H1 (cell line): ENCODE data around the gene OSBPL6. TPM values are rescaled to one million over a fixed set of nuclear protein-coding genes. Genes with fewer than 3 reads are reported as not detected.

Source experiments
- CTCF ChIA-PET: fragments of 300-600 bp; sonication (Branson Sonifier 250); formaldehyde crosslinking; loops from one replicate; lab custom pipeline; 2021; ENCODE audit not compliant: partially characterized antibody; lab: Charles Lee
- POLR2A ChIA-PET: fragments of 300-600 bp; sonication (Branson Sonifier 250); formaldehyde crosslinking; loops from one replicate; lab custom pipeline; 2021; ENCODE audit warnings: inconsistent platforms; ENCODE audit not compliant: partially characterized antibody; lab: Charles Lee
- DNase-seq, 2 experiments: peaks; one replicate each; pipeline versions ENCODE4 v3.0.0 to v3.0.0-alpha.2; 2010 to 2022; ENCODE audit warnings: low spot score in 2 of 2, low read depth in 1 of 2, mixed read lengths in 1 of 2
- FAIRE-seq: peaks from 2 replicates; lab custom pipeline; 2011; peaks lifted over from hg19 to GRCh38; lab: Jason Lieb, UNC
- H2AFZ ChIP-seq: 2 replicates; pipeline ENCODE4 v1.8.1; 2012; ENCODE audit warnings: low read length, inconsistent platforms
- H2AK5ac ChIP-seq: 2 replicates; pipeline ENCODE4 v1.6.1; 2013; ENCODE audit warnings: low read depth, low read length
- H2BK120ac ChIP-seq: replicated peaks from 2 replicates; pipeline ENCODE3; 2013; ENCODE audit warnings: low read depth, low read length, inconsistent platforms
- H2BK12ac ChIP-seq: 2 replicates; pipeline ENCODE4 v1.6.1; 2013; ENCODE audit warnings: low read depth, low read length
- H2BK15ac ChIP-seq: 2 replicates; pipeline ENCODE4 v1.6.1; 2013; ENCODE audit warnings: low read length
- H2BK20ac ChIP-seq: 2 replicates; pipeline ENCODE4 v1.6.1; 2013; ENCODE audit warnings: low read length
- H2BK5ac ChIP-seq: 2 replicates; pipeline ENCODE4 v1.6.1; 2013; ENCODE audit warnings: low read depth, low read length
- H3K14ac ChIP-seq: 2 replicates; pipeline ENCODE4 v1.6.1; 2013; ENCODE audit warnings: inconsistent platforms; ENCODE audit not compliant: insufficient read length
- H3K18ac ChIP-seq: 2 replicates; pipeline ENCODE4 v1.6.1; 2013; ENCODE audit warnings: low read length; ENCODE audit errors: extremely low read depth
- H3K23ac ChIP-seq: 2 replicates; pipeline ENCODE4 v1.6.1; 2013; ENCODE audit warnings: inconsistent platforms; ENCODE audit not compliant: insufficient read length
- H3K23me2 ChIP-seq: 2 replicates; pipeline ENCODE4 v1.6.1; 2013; ENCODE audit warnings: low read depth, low read length
- H3K27ac ChIP-seq: 2 replicates; pipeline ENCODE4 v1.6.1; 2011; ENCODE audit warnings: low read depth, low read length, inconsistent platforms
- H3K27me3 ChIP-seq, 4 experiments: replicated peaks in 1 of 4; 1 replicate in 1 of 4; 2 replicates in 3 of 4; pipeline versions ENCODE4 v1.6.1 to v1.8.1; 2011 to 2013; ENCODE audit warnings: low read length in 3 of 4, mild to moderate bottlenecking in 3 of 4, inconsistent platforms in 2 of 4, mixed read lengths in 2 of 4, moderate library complexity in 1 of 4; ENCODE audit not compliant: control insufficient read depth in 3 of 4, insufficient read depth in 3 of 4; ENCODE audit errors: extremely low read depth in 1 of 4
- H3K36me3 ChIP-seq, 4 experiments: 2 replicates each; pipeline versions ENCODE4 v1.6.1 to v1.8.1; 2011 to 2013; ENCODE audit warnings: mild to moderate bottlenecking in 4 of 4, low read length in 3 of 4, moderate library complexity in 2 of 4, control low read depth in 1 of 4, inconsistent platforms in 1 of 4; ENCODE audit not compliant: insufficient read depth in 4 of 4, control insufficient read depth in 2 of 4
- H3K4ac ChIP-seq: replicated peaks from 2 replicates; pipeline ENCODE3; 2013; ENCODE audit warnings: low read length, low read depth, mixed read lengths, inconsistent platforms; ENCODE audit not compliant: insufficient read length
- H3K4me1 ChIP-seq, 4 experiments: replicated peaks in 1 of 4; 1 replicate in 1 of 4; 2 replicates in 3 of 4; pipeline versions ENCODE4 v1.6.1 to v1.8.1; 2011 to 2013; ENCODE audit warnings: low read length in 3 of 4, inconsistent platforms in 2 of 4, mixed read lengths in 1 of 4; ENCODE audit not compliant: insufficient read depth in 4 of 4, control insufficient read depth in 3 of 4
- H3K4me2 ChIP-seq, 2 experiments: 2 replicates each; pipeline versions ENCODE4 v1.6.1 to v1.8.1; 2011 to 2013; ENCODE audit warnings: low read depth in 2 of 2, low read length in 2 of 2, control low read depth in 1 of 2, inconsistent platforms in 1 of 2, mild to moderate bottlenecking in 1 of 2; ENCODE audit not compliant: insufficient read depth in 1 of 2
- H3K4me3 ChIP-seq, 4 experiments: fragments of 200-600, 300-600 bp in 1 of 4; sonication (generic), shearing (Covaris generic), sonication (Bioruptor Twin) in 1 of 4; 2 replicates each; pipeline versions ENCODE4 v1.5.1 to v1.8.1; 2011 to 2016; ENCODE audit warnings: low read length in 4 of 4, low read depth in 3 of 4, control low read depth in 2 of 4, inconsistent platforms in 2 of 4, mild to moderate bottlenecking in 2 of 4, mixed read lengths in 1 of 4, moderate library complexity in 1 of 4; ENCODE audit not compliant: insufficient read depth in 2 of 4; ENCODE audit errors: extremely low read depth in 1 of 4
- H3K56ac ChIP-seq: replicated peaks from 2 replicates; pipeline ENCODE3; 2013; ENCODE audit warnings: low read depth, mild to moderate bottlenecking, mixed read lengths, low read length, inconsistent platforms; ENCODE audit not compliant: insufficient read length
- H3K79me1 ChIP-seq: 2 replicates; pipeline ENCODE4 v1.6.1; 2013; ENCODE audit warnings: low read depth, low read length, control low read depth
- H3K79me2 ChIP-seq, 2 experiments: 2 replicates each; pipeline versions ENCODE4 v1.6.1 to v1.8.1; 2012 to 2013; ENCODE audit warnings: low read length in 2 of 2, mild to moderate bottlenecking in 2 of 2, inconsistent platforms in 1 of 2; ENCODE audit not compliant: insufficient read depth in 2 of 2, control insufficient read depth in 1 of 2
- H3K9ac ChIP-seq, 4 experiments: replicated peaks in 1 of 4; 1 replicate in 1 of 4; 2 replicates in 3 of 4; pipeline versions ENCODE4 v1.6.1 to v1.8.1; 2011 to 2013; ENCODE audit warnings: low read depth in 3 of 4, low read length in 3 of 4, control low read depth in 2 of 4, mild to moderate bottlenecking in 2 of 4, moderate library complexity in 2 of 4, inconsistent platforms in 1 of 4; ENCODE audit errors: extremely low read depth in 1 of 4
- H3K9me3 ChIP-seq, 2 experiments: 2 replicates each; pipeline versions ENCODE4 v1.6.1 to v1.8.1; 2012 to 2013; ENCODE audit warnings: mild to moderate bottlenecking in 2 of 2, moderate library complexity in 2 of 2, control low read depth in 1 of 2, inconsistent platforms in 1 of 2, low read depth in 1 of 2, low read length in 1 of 2, mixed read lengths in 1 of 2; ENCODE audit not compliant: insufficient read depth in 2 of 2
- H4K20me1 ChIP-seq, 2 experiments: replicated peaks in 1 of 2; 2 replicates each; pipeline versions ENCODE3 to v1.8.1; 2011 to 2013; ENCODE audit warnings: inconsistent platforms in 2 of 2, low read length in 2 of 2, mild to moderate bottlenecking in 1 of 2; ENCODE audit not compliant: insufficient read depth in 2 of 2, control insufficient read depth in 1 of 2
- H4K5ac ChIP-seq: 2 replicates; pipeline ENCODE4 v1.6.1; 2013; ENCODE audit warnings: low read length, low read depth, mixed read lengths, inconsistent platforms; ENCODE audit not compliant: insufficient read length
- H4K8ac ChIP-seq: 2 replicates; pipeline ENCODE4 v1.8.0; 2013; ENCODE audit warnings: mild to moderate bottlenecking, moderate library complexity, low read length, inconsistent platforms; ENCODE audit not compliant: insufficient read depth; ENCODE audit errors: extremely low read depth
- H4K91ac ChIP-seq: replicated peaks from 2 replicates; pipeline ENCODE3; 2013; ENCODE audit warnings: low read length, mixed read lengths, inconsistent platforms; ENCODE audit not compliant: insufficient read length
- CREB1 ChIP-seq: IDR thresholded peaks from 2 replicates; pipeline ENCODE4 v1.6.1; 2012; ENCODE audit warnings: inconsistent platforms
- EGR1 ChIP-seq: IDR thresholded peaks from 2 replicates; pipeline ENCODE4 v1.6.1; 2011; ENCODE audit warnings: low read depth, low read length, borderline replicate concordance
- HDAC6 ChIP-seq: IDR thresholded peaks from one replicate; pipeline ENCODE4 v1.7.1; 2012; ENCODE audit warnings: low read depth, mild to moderate bottlenecking, inconsistent platforms, low read length, moderate library complexity
- JUN ChIP-seq: IDR thresholded peaks from 2 replicates; pipeline ENCODE4 v1.6.1; 2011; ENCODE audit warnings: low read depth, mild to moderate bottlenecking, improper control_type of control experiment, low read length
- MAX ChIP-seq: IDR thresholded peaks from 2 replicates; pipeline ENCODE4 v1.6.1; 2012; ENCODE audit warnings: inconsistent platforms
- SAP30 ChIP-seq: fragments of 300-600 bp; sonication (generic); IDR thresholded peaks from 2 replicates; pipeline ENCODE4 v1.7.1; 2012; ENCODE audit warnings: low read length, moderate library complexity, mild to moderate bottlenecking, inconsistent platforms; ENCODE audit not compliant: insufficient read depth, insufficient replicate concordance
- SP2 ChIP-seq: IDR thresholded peaks from 2 replicates; pipeline ENCODE4 v1.6.1; 2012; ENCODE audit warnings: mild to moderate bottlenecking, low read length, inconsistent platforms
- WGBS, 2 experiments: shearing (Covaris generic) in 1 of 2; methylation state at CpG; one replicate each; pipeline versions ENCODE4 v1.1.6 to v1.1.7; 2013 to 2015; ENCODE audit warnings: low lambda C conversion rate in 2 of 2, mixed read lengths in 2 of 2, inconsistent platforms in 1 of 2, low coverage in 1 of 2, missing lambda C conversion rate in 1 of 2; ENCODE audit not compliant: insufficient replicate concordance in 2 of 2, insufficient coverage in 1 of 2, insufficient read length in 1 of 2; ENCODE audit errors: extremely low coverage in 1 of 2, missing lambda C conversion rate in 1 of 2; 5-methylcytosine and 5-hydroxymethylcytosine counted together
- polyA plus RNA-seq, 7 experiments: library from polyadenylated mRNA; depleted of rRNA in 3 of 7; stranded (reverse) in 5 of 7; unstranded in 2 of 7; fragments of >200 nt in 5 of 7; fragments of 200-250 nt in 2 of 7; gene quantifications; 1 replicate in 5 of 7; 2 replicates in 1 of 7; 4 replicates in 1 of 7; pipeline versions ENCODE4 v1.2.1 to v1.2.3, GENCODE V29; 2011 to 2013; ENCODE audit warnings: missing spikeins in 2 of 7, mixed read lengths in 2 of 7
- total RNA-seq: library from RNA; stranded (reverse); fragmentation: NEBNext Ultra II Directional; extraction: Animal tissue kit (Norgen Biotek cat#: 25700); gene quantifications from 2 replicates; pipeline ENCODE4 v1.2.1, GENCODE V29; 2021
- TF ChIP-seq, protein P1 (sequence below): IDR thresholded peaks from 2 replicates; pipeline ENCODE4 v1.6.1; 2012; ENCODE audit warnings: low read length, inconsistent platforms

The OSBPL6 gene
- total and polyA plus RNA-seq, 2 of the 8 experiments (the other 6 are each of a cell fraction or from before 2014, with no cell fraction given): 1.7 to 5.6 TPM

DNA sequence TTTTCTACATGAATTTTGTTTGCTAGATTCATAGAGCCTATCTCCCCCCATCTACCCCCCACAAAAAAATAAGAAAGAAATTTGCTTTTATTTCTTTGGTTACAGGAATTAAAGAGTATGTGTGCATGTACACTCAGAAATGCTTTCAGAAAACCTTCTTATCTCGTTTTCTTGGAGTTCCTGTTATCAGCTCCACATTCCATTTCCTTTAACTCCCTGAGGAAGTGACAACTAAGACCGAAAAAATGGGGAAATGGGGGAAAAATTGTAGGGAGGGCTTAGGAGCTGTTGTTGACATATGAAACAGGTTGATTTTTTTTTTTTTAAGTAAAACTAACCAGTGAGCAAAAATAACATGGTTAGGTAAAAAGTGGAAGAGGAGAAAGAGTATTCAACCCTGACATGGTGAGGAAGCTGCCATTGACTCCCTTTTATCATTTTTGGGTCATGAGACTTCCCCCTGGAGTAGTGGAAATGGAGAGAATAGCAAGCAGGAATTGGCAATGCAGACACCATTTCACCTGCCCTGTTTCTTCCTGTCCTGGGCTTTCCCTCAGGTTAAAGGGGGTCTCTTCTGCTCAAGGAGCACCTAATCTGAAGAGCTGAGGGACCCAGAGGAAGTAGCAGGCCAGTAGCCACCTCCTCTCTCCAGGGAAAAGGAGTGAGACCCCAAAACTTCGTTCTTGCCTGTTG lies 93.5 kb downstream of the OSBPL6 start:
- Histone ChIP-seq H3K27me3 (no peaks in the 10 kb centered on the region), H2BK120ac (no peak overlapping the region), H2BK15ac (no peak overlapping the region), H3K23ac (no peak overlapping the region), H3K4me2 (no peak overlapping the region), H3K4ac (no peak overlapping the region), H4K91ac (no peak overlapping the region), H2BK5ac (no peak overlapping the region), H3K36me3 (no peaks in the 10 kb centered on the region; a peak in 1 of 8 replicates), H3K56ac (no peak overlapping the region), H4K5ac (no peak overlapping the region), H2BK12ac (no peak overlapping the region), H4K8ac (no peak overlapping the region), H3K27ac (no peak overlapping the region), H3K9me3 (no peaks in the 10 kb centered on the region), H3K79me2 (no peaks in the 10 kb centered on the region), H2AK5ac (no peak overlapping the region), H3K14ac (no peak overlapping the region), H3K18ac (no peak overlapping the region), H2BK20ac (no peak overlapping the region), H3K4me3 (no peak overlapping the region), H3K79me1 (no peaks in the 10 kb centered on the region), H3K4me1 (no peaks in the 10 kb centered on the region), H3K23me2 (no peaks in the 10 kb centered on the region; the same call in 1 of the 2 replicates), H2AFZ (no peak overlapping the region), H4K20me1 (no peaks in the 10 kb centered on the region), H3K9ac (no peak overlapping the region)
- ChIA-PET CTCF (interaction anchor here (0.6 to 0.8 kb wide), 3 partner anchors 17 to 23 kb away, joined by 3 to 4 read pairs (median 3); no protein-coding TSS in a partner anchor), POLR2A (interaction anchor here (0.6 to 0.7 kb wide), 2 partner anchors 88 to 132 kb away, joined by 3 read pairs; no protein-coding TSS in a partner anchor)
- 81% methylated on average over 3 of the region's 3 CpGs; no CpG with 5 or more reads in 1 of the 2 experiments for WGBS, 2 experiments
- no peak for FAIRE-seq
- DNase-seq: no peak
- TF ChIP-seq JUN: no peak
- no peak for TF ChIP-seq HDAC6
- TF ChIP-seq MAX: no peak
- no peak for TF ChIP-seq CREB1
- no peak for TF ChIP-seq SP2
- TF ChIP-seq EGR1: no peak
- no peak for TF ChIP-seq SAP30
- TF ChIP-seq, protein P1, sequence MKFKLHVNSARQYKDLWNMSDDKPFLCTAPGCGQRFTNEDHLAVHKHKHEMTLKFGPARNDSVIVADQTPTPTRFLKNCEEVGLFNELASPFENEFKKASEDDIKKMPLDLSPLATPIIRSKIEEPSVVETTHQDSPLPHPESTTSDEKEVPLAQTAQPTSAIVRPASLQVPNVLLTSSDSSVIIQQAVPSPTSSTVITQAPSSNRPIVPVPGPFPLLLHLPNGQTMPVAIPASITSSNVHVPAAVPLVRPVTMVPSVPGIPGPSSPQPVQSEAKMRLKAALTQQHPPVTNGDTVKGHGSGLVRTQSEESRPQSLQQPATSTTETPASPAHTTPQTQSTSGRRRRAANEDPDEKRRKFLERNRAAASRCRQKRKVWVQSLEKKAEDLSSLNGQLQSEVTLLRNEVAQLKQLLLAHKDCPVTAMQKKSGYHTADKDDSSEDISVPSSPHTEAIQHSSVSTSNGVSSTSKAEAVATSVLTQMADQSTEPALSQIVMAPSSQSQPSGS: no peak
